ENCODE data around the gene KRTAP24-1. TPM values are rescaled to one million over a fixed set of nuclear protein-coding genes. Genes with fewer than 3 reads are reported as not detected.

KRTAP24-1 gene
- total RNA-seq, 1 donor from 2014 or later, result not detected

DNA sequence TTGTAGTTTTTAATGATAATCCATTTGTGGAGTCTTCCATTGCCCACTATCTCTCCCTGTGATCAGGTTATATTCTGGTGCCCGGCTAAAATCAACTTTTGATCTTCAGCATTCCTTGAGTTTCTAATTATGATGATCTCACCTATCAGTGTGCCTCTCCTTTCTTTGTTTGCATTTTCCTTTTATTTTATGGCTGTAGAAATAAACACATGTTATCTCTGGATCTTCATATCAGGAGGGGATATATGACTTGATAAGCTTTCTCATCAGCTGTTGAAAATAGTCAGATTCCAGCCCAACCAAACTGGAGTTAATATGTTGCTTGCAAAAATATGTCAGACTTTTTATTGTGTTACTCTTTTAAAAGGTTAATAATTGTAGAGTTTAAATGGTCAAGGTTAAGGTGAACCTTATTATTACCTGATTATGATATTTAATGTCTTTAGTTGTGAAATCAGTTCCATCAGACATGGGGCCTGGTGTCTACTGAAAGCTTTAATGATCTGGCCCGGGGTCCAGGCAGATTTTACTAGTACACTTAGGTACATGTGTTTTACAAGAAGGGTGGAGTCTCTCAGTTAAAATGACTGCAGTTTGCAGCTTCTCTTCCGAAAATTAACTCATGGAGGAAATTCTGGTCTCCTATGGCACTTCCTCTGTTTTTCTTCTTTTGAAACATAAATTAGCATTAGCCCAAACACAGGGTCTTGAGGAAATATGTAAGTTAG is 12.8 kb downstream of the KRTAP24-1 start:
- intact Hi-C loops (cut with DNase I), result no loop called here
- TF ChIP-seq, protein P1, sequence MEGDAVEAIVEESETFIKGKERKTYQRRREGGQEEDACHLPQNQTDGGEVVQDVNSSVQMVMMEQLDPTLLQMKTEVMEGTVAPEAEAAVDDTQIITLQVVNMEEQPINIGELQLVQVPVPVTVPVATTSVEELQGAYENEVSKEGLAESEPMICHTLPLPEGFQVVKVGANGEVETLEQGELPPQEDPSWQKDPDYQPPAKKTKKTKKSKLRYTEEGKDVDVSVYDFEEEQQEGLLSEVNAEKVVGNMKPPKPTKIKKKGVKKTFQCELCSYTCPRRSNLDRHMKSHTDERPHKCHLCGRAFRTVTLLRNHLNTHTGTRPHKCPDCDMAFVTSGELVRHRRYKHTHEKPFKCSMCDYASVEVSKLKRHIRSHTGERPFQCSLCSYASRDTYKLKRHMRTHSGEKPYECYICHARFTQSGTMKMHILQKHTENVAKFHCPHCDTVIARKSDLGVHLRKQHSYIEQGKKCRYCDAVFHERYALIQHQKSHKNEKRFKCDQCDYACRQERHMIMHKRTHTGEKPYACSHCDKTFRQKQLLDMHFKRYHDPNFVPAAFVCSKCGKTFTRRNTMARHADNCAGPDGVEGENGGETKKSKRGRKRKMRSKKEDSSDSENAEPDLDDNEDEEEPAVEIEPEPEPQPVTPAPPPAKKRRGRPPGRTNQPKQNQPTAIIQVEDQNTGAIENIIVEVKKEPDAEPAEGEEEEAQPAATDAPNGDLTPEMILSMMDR (IDR thresholded peaks at IDR 0.05), result no peak
- ATAC-seq, result no peak
- H3K27ac ChIP-seq, result no peak overlapping the region
- no peak for DNase-seq
- no peak overlapping the region for H3K4me3 ChIP-seq
- H3K27me3 ChIP-seq (ENCODE audit: low read depth), result no peaks in the 10 kb centered on the region
- H3K9me3 ChIP-seq, result no peaks in the 10 kb centered on the region
- H3K36me3 ChIP-seq, result no peaks in the 10 kb centered on the region
- no peaks in the 10 kb centered on the region for H3K4me1 ChIP-seq

DNA sequence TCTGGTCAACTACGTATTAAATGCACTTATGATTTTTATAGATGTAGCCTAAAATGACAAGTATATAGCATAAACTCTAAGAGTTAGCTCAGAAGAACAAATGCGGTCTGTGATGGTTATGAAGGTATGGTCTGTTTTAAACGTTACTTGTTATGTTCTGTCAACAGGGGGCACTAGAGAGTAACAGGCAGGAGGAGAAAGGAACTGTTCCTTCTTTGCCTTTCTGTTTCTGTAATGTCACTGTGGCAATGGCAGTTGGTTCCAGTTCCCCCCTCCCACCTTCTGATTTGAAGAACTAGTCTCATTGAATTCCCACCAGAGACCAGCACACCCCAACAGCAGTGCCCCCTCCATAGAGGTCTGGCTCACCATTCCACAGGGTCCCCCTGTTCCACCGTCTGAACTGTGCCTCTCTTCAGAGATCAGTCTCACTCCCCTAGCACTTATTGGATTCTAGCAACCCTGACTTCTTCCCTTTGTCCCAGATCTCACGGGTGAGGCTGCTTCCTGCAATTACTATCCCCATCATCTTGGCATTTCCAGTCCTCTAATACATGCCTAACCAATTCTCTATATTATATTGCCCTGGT is 14.0 kb downstream of the KRTAP24-1 start:
- no peaks in the 10 kb centered on the region for H3K9me3 ChIP-seq
- ATAC-seq, result no peak
- H3K36me3 ChIP-seq, result no peaks in the 10 kb centered on the region
- TF ChIP-seq, protein P1 (IDR thresholded peaks at IDR 0.05), result no peak
- no peaks in the 10 kb centered on the region for H3K27me3 ChIP-seq (ENCODE audit: low read depth)
- DNase-seq, result no peak
- H3K4me1 ChIP-seq, result no peaks in the 10 kb centered on the region
- H3K27ac ChIP-seq, result no peak overlapping the region
- H3K4me3 ChIP-seq, result no peak overlapping the region
- intact Hi-C loops (cut with DNase I), result no loop called here

DNA sequence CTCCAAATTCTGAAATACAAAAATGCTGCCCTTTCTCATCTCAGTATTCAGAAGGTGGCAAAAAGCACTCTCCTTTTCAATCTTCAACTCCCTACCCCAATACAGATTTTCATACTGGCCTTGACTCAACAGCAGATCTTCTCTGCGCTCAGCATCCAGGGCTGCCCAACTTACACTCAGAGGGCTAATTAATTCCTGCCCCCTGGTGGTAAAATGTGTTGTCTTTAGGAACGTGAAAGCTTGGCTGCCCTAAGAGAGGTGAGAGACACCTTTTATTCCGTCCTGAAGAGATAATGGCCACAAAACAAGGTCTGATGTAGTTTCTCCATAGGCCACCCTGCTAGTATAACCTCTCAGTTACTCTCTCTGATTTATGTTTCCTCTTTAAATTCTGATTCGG is 25.0 kb downstream of the KRTAP24-1 start:
- Histone ChIP-seq H3K4me1 (no peaks in the 10 kb centered on the region), H3K4me3 (no peak overlapping the region), H3K27me3 (ENCODE audit: low read depth) (no peaks in the 10 kb centered on the region), H3K36me3 (no peaks in the 10 kb centered on the region), H3K27ac (no peak overlapping the region), H3K9me3 (no peaks in the 10 kb centered on the region)
- DNase-seq (no peak), ATAC-seq (peak; percentile 42 to 48)
- intact Hi-C loops (cut with DNase I), result no loop called here
- TF ChIP-seq, protein P1 (IDR thresholded peaks at IDR 0.05), result no peak

DNA sequence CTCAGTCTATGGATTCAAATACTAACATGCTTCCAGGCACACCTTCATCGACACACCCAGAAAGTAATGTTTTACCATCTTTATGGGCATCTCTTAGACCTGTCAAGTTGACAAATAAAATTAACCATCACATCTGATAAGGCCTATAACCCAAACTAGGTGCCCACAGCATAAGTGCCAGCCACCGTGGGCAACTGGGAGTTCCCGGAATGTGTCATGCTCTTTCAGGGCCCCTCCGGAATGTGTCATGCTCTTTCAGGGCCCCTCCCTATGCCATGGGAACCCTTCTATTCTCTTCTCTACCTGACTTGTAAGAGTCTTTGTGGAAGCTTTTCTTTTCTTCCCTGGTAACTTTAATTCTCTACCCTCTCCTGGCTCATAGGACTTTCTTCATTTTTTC is 26.6 kb downstream of the KRTAP24-1 start:
- Histone ChIP-seq H3K36me3 (no peaks in the 10 kb centered on the region), H3K27ac (no peak overlapping the region), H3K4me3 (no peak overlapping the region), H3K4me1 (no peaks in the 10 kb centered on the region), H3K27me3 (ENCODE audit: low read depth) (no peaks in the 10 kb centered on the region), H3K9me3 (no peaks in the 10 kb centered on the region)
- intact Hi-C loops (cut with DNase I), result no loop called here
- ATAC-seq (no peak), DNase-seq (no peak)
- TF ChIP-seq, protein P1 (IDR thresholded peaks at IDR 0.05), result no peak

DNA sequence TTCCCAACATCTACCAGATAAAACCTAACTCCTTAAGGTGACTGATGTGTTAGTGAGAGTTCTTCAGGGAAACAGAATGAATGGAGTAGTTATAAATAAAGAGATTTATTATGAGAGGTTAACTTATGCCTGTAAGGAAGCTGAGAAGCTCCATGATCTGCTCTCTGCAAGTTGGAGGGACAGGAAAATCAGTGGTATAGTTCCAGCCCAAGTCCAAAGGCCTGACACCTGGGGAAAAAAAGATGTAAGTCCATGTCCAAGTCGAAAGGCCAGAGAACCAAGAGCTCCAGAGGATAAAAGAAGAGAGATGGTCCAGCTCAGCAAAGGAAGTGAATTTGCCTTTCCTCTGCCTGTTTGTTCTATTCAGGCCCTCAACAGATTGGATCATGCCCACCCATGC is 27.1 kb downstream of the KRTAP24-1 start:
- Histone ChIP-seq H3K4me3 (no peak overlapping the region), H3K9me3 (no peaks in the 10 kb centered on the region), H3K27me3 (ENCODE audit: low read depth) (no peaks in the 10 kb centered on the region), H3K4me1 (no peaks in the 10 kb centered on the region), H3K27ac (no peak overlapping the region), H3K36me3 (no peaks in the 10 kb centered on the region)
- DNase-seq (no peak), ATAC-seq (no peak)
- intact Hi-C loops (cut with DNase I), result no loop called here
- TF ChIP-seq, protein P1 (IDR thresholded peaks at IDR 0.05), result no peak

Measured in lower lobe of right lung (tissue), 2 donors.